Measurements from ENCODE around the gene NKX2-3. TPM values are rescaled to one million over a fixed set of nuclear protein-coding genes. Genes with fewer than 3 reads are reported as not detected.

Gene NKX2-3
- total and polyA plus RNA-seq, 2 of the 8 experiments (the other 6 are each of a cell fraction or from before 2014, with no cell fraction given): not detected

DNA sequence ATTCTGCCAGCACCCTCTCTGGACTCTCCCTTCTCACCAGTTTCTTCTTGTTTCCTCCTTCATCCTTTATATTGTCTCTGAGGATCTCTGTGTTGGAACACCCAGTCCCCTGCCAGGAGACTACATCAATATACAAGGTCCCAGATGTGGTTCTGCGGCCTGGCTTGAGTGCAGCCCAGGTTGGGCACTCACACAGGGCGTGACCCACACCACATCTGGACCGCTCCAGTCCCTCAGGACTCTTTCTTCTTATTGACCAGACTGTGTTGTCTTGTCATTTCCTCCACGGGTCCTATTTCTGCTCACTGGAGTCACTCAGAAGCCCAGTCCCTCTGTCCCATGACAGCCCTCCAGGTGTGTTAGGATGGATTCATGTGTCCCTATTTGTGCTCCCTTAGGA is 26.0 kb downstream of the NKX2-3 start (continued):
- TF ChIP-seq EZH2 (IDR thresholded peaks at IDR 0.05; ENCODE audit: low read depth, low read length, severe bottlenecking) (no peak), CREB1 (IDR thresholded peaks at IDR 0.05) (no peak), SRF (IDR thresholded peaks at IDR 0.05; ENCODE audit: low read depth, low read length) (no peak), SUZ12 (IDR thresholded peaks at IDR 0.05; ENCODE audit: low read length) (no peak)
- TF ChIP-seq, protein P1, sequence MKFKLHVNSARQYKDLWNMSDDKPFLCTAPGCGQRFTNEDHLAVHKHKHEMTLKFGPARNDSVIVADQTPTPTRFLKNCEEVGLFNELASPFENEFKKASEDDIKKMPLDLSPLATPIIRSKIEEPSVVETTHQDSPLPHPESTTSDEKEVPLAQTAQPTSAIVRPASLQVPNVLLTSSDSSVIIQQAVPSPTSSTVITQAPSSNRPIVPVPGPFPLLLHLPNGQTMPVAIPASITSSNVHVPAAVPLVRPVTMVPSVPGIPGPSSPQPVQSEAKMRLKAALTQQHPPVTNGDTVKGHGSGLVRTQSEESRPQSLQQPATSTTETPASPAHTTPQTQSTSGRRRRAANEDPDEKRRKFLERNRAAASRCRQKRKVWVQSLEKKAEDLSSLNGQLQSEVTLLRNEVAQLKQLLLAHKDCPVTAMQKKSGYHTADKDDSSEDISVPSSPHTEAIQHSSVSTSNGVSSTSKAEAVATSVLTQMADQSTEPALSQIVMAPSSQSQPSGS (IDR thresholded peaks at IDR 0.05; ENCODE audit: low read length): no peak
